ENCODE data around the gene PRRT1. TPM values are rescaled to one million over a fixed set of nuclear protein-coding genes. Genes with fewer than 3 reads are reported as not detected.
A peak's percentile ranks its signal among the peaks of the same experiment; 100 is the strongest.
"Not testable (repeated sequence)": the region's sequence is repeated elsewhere in the genome, so short reads cannot be mapped to it uniquely, and the experiment has no call there.

The PRRT1 gene
- total RNA-seq, 2 donors from 2014 or later, result 2.0 to 3.0 TPM

DNA sequence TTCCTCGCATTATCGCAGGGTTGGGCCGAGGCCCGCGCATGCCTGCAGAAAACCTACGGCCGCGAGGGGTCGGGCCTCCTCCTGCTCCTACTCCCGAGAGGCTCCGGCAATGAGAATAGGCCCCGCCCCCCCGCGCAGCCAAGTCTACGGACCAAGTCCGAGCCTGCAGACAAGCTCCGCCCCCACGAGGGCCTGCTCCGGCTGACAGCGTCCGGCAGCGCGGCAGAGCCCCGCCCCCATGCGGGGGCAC lies 43.8 kb upstream of the PRRT1 start:
- H3K4me1 Mint-ChIP-seq, result peaks cover 22% of the 10 kb centered on the region

DNA sequence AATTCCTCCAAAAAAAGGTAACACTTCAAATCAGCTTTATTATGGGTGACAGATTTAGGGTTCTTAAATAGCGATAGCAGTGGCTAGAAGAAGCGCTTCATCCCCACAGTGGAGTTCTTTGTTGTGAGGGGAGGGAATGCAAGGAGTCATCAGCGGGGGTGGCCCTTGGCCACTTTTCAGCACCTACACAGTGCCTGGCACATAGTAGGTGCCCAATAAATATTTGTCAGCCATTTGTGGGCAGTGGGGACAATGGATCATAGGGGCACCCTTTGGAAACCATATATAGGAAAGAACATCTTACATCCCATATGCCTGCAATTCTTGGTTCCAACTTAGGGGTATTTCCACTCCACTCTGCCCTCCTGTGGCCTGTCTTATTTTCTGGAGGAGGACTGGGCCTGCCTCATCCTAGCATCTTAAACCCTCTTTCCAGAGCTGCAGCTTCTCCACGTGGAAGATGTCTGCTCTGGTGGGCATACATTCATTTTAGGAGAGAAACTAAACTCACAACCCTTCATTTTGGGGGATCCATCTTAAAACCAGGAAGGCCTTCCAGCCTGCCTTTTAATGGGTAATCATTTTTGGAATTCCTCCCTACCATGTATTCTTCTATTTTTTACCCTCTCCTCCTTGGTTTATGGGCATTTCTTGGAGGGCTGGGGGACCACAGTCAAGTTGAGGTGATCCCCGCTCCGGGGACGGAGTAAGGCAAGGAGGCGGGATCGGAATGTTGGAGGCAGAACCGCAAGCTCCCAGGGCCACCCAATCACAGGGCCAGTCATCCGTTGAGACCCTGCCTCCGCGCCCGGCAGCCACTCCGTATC lies 43.3 kb upstream of the PRRT1 start:
- H3K27ac Mint-ChIP-seq, result peak overlapping the region; percentile 98
- Histone ChIP-seq H3K4me1 (ENCODE audit: control insufficient read depth, insufficient read depth, low read length) (peaks cover 8% of the 10 kb centered on the region), H3K4me3 (ENCODE audit: low read length) (peak overlapping the region; percentile 85), H3K36me3 (ENCODE audit: control insufficient read depth, insufficient read depth, low read length) (no peaks in the 10 kb centered on the region), H3K9ac (ENCODE audit: extremely low read depth, low read length, poor library complexity, severe bottlenecking) (peak overlapping the region; percentile 57), H3K27ac (ENCODE audit: low read depth, low read length) (peak overlapping the region; percentile 92), H3K9me3 (ENCODE audit: control insufficient read depth, low read length) (no peaks in the 10 kb centered on the region), H3K27me3 (ENCODE audit: control insufficient read depth, insufficient read depth, low read length, poor library complexity, severe bottlenecking) (no peaks in the 10 kb centered on the region)
- TF ChIP-seq, protein P1, sequence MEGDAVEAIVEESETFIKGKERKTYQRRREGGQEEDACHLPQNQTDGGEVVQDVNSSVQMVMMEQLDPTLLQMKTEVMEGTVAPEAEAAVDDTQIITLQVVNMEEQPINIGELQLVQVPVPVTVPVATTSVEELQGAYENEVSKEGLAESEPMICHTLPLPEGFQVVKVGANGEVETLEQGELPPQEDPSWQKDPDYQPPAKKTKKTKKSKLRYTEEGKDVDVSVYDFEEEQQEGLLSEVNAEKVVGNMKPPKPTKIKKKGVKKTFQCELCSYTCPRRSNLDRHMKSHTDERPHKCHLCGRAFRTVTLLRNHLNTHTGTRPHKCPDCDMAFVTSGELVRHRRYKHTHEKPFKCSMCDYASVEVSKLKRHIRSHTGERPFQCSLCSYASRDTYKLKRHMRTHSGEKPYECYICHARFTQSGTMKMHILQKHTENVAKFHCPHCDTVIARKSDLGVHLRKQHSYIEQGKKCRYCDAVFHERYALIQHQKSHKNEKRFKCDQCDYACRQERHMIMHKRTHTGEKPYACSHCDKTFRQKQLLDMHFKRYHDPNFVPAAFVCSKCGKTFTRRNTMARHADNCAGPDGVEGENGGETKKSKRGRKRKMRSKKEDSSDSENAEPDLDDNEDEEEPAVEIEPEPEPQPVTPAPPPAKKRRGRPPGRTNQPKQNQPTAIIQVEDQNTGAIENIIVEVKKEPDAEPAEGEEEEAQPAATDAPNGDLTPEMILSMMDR (conservative IDR thresholded peaks at IDR 0.05), result peak; percentile 70
- H3K4me1 Mint-ChIP-seq, result peaks cover 25% of the 10 kb centered on the region
- 17% methylated on average over 11 to 15 of the region's 15 CpGs for WGBS, 2 experiments (ENCODE audit: insufficient coverage in 1 of 2, insufficient read length in 1 of 2)
- no peaks in the 10 kb centered on the region for H3K36me3 Mint-ChIP-seq (ENCODE audit: low read depth)
- H3K9me3 Mint-ChIP-seq, result no peaks in the 10 kb centered on the region
- H3K4me3 Mint-ChIP-seq, result peak overlapping the region; percentile 87
- peak; percentile 71 for DNase-seq
- H3K27me3 Mint-ChIP-seq (ENCODE audit: insufficient read depth), result peaks cover 3% of the 10 kb centered on the region

More for the DNA sequence above, 43.8 kb upstream of the PRRT1 start:
- no peaks in the 10 kb centered on the region for H3K9me3 Mint-ChIP-seq
- Histone ChIP-seq H3K4me1 (ENCODE audit: control insufficient read depth, insufficient read depth, low read length) (peaks cover 8% of the 10 kb centered on the region), H3K4me3 (ENCODE audit: low read length) (peak overlapping the region; percentile 93), H3K9ac (ENCODE audit: extremely low read depth, low read length, poor library complexity, severe bottlenecking) (peak overlapping the region; percentile 57), H3K9me3 (ENCODE audit: control insufficient read depth, low read length) (no peaks in the 10 kb centered on the region), H3K27ac (ENCODE audit: low read depth, low read length) (peak overlapping the region; percentile 100), H3K36me3 (ENCODE audit: control insufficient read depth, insufficient read depth, low read length) (no peaks in the 10 kb centered on the region), H3K27me3 (ENCODE audit: control insufficient read depth, insufficient read depth, low read length, poor library complexity, severe bottlenecking) (no peaks in the 10 kb centered on the region)
- H3K27ac Mint-ChIP-seq, result peak overlapping the region; percentile 98
- H3K36me3 Mint-ChIP-seq (ENCODE audit: low read depth), result no peaks in the 10 kb centered on the region
- H3K4me3 Mint-ChIP-seq, result peak overlapping the region; percentile 87
- H3K27me3 Mint-ChIP-seq (ENCODE audit: insufficient read depth), result peaks cover 6% of the 10 kb centered on the region
- 0% methylated on average over 10 to 25 of the region's 25 CpGs for WGBS, 2 experiments (ENCODE audit: insufficient coverage in 1 of 2, insufficient read length in 1 of 2)
- DNase-seq, result peak; percentile 100
- TF ChIP-seq, protein P1 (conservative IDR thresholded peaks at IDR 0.05), result peak; percentile 45

DNA sequence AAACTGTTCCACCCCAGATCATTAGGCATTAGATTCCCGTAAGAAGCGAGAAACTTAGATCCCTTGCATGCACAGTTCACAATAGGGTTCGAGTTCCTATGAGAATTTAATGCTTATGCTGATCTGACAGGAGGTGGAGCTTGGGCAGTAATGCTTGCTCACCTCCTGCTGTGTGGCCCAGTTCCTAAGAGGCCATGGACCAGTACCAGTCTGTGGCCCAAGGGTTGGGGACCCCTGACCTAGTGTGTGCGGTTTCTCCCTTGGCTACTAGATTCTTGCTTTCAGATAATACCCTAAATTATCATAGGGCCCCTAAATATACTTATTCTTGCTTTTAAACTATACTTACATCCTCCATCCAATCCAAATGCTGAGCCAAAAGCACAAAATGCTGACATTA lies 42.6 kb upstream of the PRRT1 start:
- Histone ChIP-seq H3K9ac (ENCODE audit: extremely low read depth, low read length, poor library complexity, severe bottlenecking) (no peak overlapping the region), H3K9me3 (ENCODE audit: control insufficient read depth, low read length) (no peaks in the 10 kb centered on the region), H3K4me1 (ENCODE audit: control insufficient read depth, insufficient read depth, low read length) (peaks cover 8% of the 10 kb centered on the region), H3K27ac (ENCODE audit: low read depth, low read length) (no peak overlapping the region), H3K27me3 (ENCODE audit: control insufficient read depth, insufficient read depth, low read length, poor library complexity, severe bottlenecking) (no peaks in the 10 kb centered on the region), H3K4me3 (ENCODE audit: low read length) (peak overlapping the region; percentile 85), H3K36me3 (ENCODE audit: control insufficient read depth, insufficient read depth, low read length) (no peaks in the 10 kb centered on the region)
- Mint-ChIP-seq H3K27ac (no peak overlapping the region), H3K36me3 (ENCODE audit: low read depth) (no peaks in the 10 kb centered on the region), H3K9me3 (no peaks in the 10 kb centered on the region), H3K4me1 (peaks cover 25% of the 10 kb centered on the region), H3K4me3 (no peak overlapping the region), H3K27me3 (ENCODE audit: insufficient read depth) (peaks cover 3% of the 10 kb centered on the region)
- no peak for DNase-seq
- WGBS, 2 experiments (ENCODE audit: insufficient coverage in 1 of 2, insufficient read length in 1 of 2), result 96 to 100% methylated on average over 4 of the region's 4 CpGs
- TF ChIP-seq, protein P1 (conservative IDR thresholded peaks at IDR 0.05), result no peak

DNA sequence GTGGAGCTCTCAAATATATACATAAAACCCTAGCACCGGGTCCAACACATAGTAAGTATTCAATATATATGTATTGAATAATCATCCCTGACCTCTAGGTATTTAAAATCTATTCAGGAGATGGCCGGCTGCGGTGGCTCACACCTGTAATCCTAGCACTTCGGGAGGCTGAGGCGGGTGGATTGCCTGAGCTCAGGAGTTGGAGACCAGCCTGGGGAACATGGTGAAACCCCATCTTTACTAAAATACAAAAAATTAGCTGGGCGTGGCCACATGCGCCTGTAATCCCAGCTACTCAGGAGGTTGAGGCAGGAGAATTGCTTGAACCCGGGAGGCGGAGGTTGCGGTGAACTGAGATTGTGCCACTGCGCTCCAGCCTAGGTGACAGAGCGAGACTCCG lies 41.4 kb upstream of the PRRT1 start:
- Mint-ChIP-seq H3K4me1 (peaks cover 37% of the 10 kb centered on the region), H3K27ac (peak overlapping the region; percentile 64), H3K4me3 (peak overlapping the region; percentile 32)
- not testable (repeated sequence) for H3K27me3 ChIP-seq (ENCODE audit: control insufficient read depth, insufficient read depth, low read length, poor library complexity, severe bottlenecking); DNase-seq; H3K36me3 ChIP-seq (ENCODE audit: control insufficient read depth, insufficient read depth, low read length); H3K9me3 Mint-ChIP-seq; H3K9me3 ChIP-seq (ENCODE audit: control insufficient read depth, low read length); H3K27me3 Mint-ChIP-seq (ENCODE audit: insufficient read depth); H3K27ac ChIP-seq (ENCODE audit: low read depth, low read length); H3K36me3 Mint-ChIP-seq (ENCODE audit: low read depth); H3K4me3 ChIP-seq (ENCODE audit: low read length); H3K4me1 ChIP-seq (ENCODE audit: control insufficient read depth, insufficient read depth, low read length); H3K9ac ChIP-seq (ENCODE audit: extremely low read depth, low read length, poor library complexity, severe bottlenecking)
- 88% methylated on average over 9 to 12 of the region's 13 CpGs for WGBS, 2 experiments (ENCODE audit: insufficient coverage in 1 of 2, insufficient read length in 1 of 2)

Measured in endodermal cell (in vitro differentiated cells).